PFSK-1 (cell line): ENCODE measurements around the gene PALMD.

ENCODE experiments used
- FOXP2 ChIP-seq: optimal IDR thresholded peaks from 2 replicates; pipeline ENCODE3; 2011; ENCODE audit warnings: borderline replicate concordance, control low read depth, inconsistent platforms; ENCODE audit not compliant: insufficient read depth; ENCODE audit errors: extremely low read length, extremely low read depth
- POLR2AphosphoS5 ChIP-seq: IDR thresholded peaks from 2 replicates; pipeline ENCODE4 v1.6.1; 2012; ENCODE audit warnings: low read depth, mild to moderate bottlenecking, control low read depth, low read length, moderate library complexity
- REST ChIP-seq, 2 experiments: IDR thresholded peaks; 2 replicates each; pipeline versions ENCODE4 v1.6.1 to v1.8.0; 2011 to 2012; ENCODE audit warnings: low read depth in 2 of 2, low read length in 2 of 2, control low read depth in 1 of 2, inconsistent platforms in 1 of 2, mild to moderate bottlenecking in 1 of 2, moderate library complexity in 1 of 2; ENCODE audit not compliant: insufficient read depth in 1 of 2
- SIN3A ChIP-seq: IDR thresholded peaks from 2 replicates; pipeline ENCODE4 v1.6.1; 2012; ENCODE audit warnings: mild to moderate bottlenecking, low read length, moderate library complexity, borderline replicate concordance; ENCODE audit not compliant: insufficient read depth
- TAF1 ChIP-seq: IDR thresholded peaks from 2 replicates; pipeline ENCODE4 v1.6.1; 2012; ENCODE audit warnings: low read length, control low read depth, borderline replicate concordance; ENCODE audit not compliant: insufficient read depth

The PALMD gene

GRCh38 chr1:99725996-99726395, 80.1 kb downstream of the PALMD start:
- TF ChIP-seq TAF1 (no peak), REST (IDR thresholded peaks at IDR 0.05; ENCODE audit: insufficient read depth in 1 of 2, low read depth in 2 of 2, low read length in 2 of 2) (no peak), POLR2AphosphoS5 (no peak), SIN3A (no peak)

- TF ChIP-seq POLR2AphosphoS5 (no peak), REST (IDR thresholded peaks at IDR 0.05; ENCODE audit: insufficient read depth in 1 of 2, low read depth in 2 of 2, low read length in 2 of 2) (no peak), FOXP2 (no peak), SIN3A (no peak), TAF1 (no peak)
These were observed 80.5 kb downstream of the PALMD start for GRCh38 chr1:99726407-99726806.

GRCh38 chr1:99726818-99727217, 80.9 kb downstream of the PALMD start:
- TF ChIP-seq SIN3A, result no peak
- TF ChIP-seq FOXP2, result no peak
- no peak for TF ChIP-seq TAF1
- no peak for TF ChIP-seq POLR2AphosphoS5
- TF ChIP-seq REST (IDR thresholded peaks at IDR 0.05; ENCODE audit: insufficient read depth in 1 of 2, low read depth in 2 of 2, low read length in 2 of 2), result no peak

GRCh38 chr1:99727575-99728185, 81.8 kb downstream of the PALMD start:
- TF ChIP-seq FOXP2 (no peak), POLR2AphosphoS5 (no peak), REST (IDR thresholded peaks at IDR 0.05; ENCODE audit: insufficient read depth in 1 of 2, low read depth in 2 of 2, low read length in 2 of 2) (no peak), TAF1 (no peak)

GRCh38 chr1:99728494-99729235, 82.8 kb downstream of the PALMD start:
- no peak for TF ChIP-seq FOXP2
- TF ChIP-seq SIN3A, result no peak
- TF ChIP-seq POLR2AphosphoS5, result no peak
- no peak for TF ChIP-seq TAF1
- TF ChIP-seq REST (IDR thresholded peaks at IDR 0.05; ENCODE audit: insufficient read depth in 1 of 2, low read depth in 2 of 2, low read length in 2 of 2), result no peak
